HL-60 (cell line): Measurements from ENCODE around the gene AP3M1.

Experiments used
- CTCF ChIP-seq: IDR thresholded peaks from one replicate; pipeline ENCODE4 v1.5.1; 2011; ENCODE audit warnings: low read length, control low read depth, inconsistent platforms; ENCODE audit not compliant: insufficient read depth
- SPI1 ChIP-seq: IDR thresholded peaks from 2 replicates; pipeline ENCODE4 v1.6.1; 2012; ENCODE audit warnings: low read depth, mild to moderate bottlenecking, borderline replicate concordance

- TF ChIP-seq CTCF (no peak), SPI1 (no peak)
Measured at GRCh38 chr10:74199315-74199714, 48.7 kb upstream of the AP3M1 start.
